Breast epithelium (tissue), 4 donors: ENCODE results near the gene C1orf53. TPM values are rescaled to one million over a fixed set of nuclear protein-coding genes. Genes with fewer than 3 reads are reported as not detected.

Experiments
- DNase-seq, 2 donors: peaks; one replicate each; pipeline ENCODE4 v3.0.0-alpha.2; 2019; ENCODE audit warnings: low spot score in 2 of 2
- H3K27ac ChIP-seq, 2 donors: fragments of 200-600 bp; sonication (generic) in 1 of 2; one replicate each; pipeline ENCODE4 v1.5.1; 2016 to 2019; ENCODE audit warnings: mild to moderate bottlenecking in 1 of 2
- H3K27me3 ChIP-seq, 2 donors: fragments of 200-600 bp; sonication (generic) in 1 of 2; one replicate each; pipeline versions ENCODE4 v1.5.1 to v1.6.0; 2017 to 2019; ENCODE audit warnings: control low read depth in 1 of 2, mild to moderate bottlenecking in 1 of 2
- H3K36me3 ChIP-seq: fragments of 200-600 bp; one replicate; pipeline ENCODE4 v1.5.1; 2019
- H3K4me1 ChIP-seq, 2 donors: fragments of 200-600 bp; sonication (generic); one replicate each; pipeline ENCODE4 v1.5.1; 2016 to 2019; ENCODE audit warnings: control low read depth in 1 of 2
- H3K4me3 ChIP-seq, 3 donors: fragments of 200-600 bp; sonication (generic); 1 replicate in 2 of 3; 2 replicates in 1 of 3; pipeline ENCODE4 v1.5.1; 2016 to 2019; ENCODE audit warnings: mild to moderate bottlenecking in 3 of 3, moderate library complexity in 2 of 3
- H3K9me3 ChIP-seq, 2 donors: fragments of 200-600 bp; sonication (generic) in 1 of 2; one replicate each; pipeline ENCODE4 v1.5.1; 2016 to 2019; ENCODE audit warnings: control low read depth in 1 of 2
- POLR2A ChIP-seq: fragments of 450-650 bp; IDR thresholded peaks from one replicate; pipeline ENCODE4 v1.6.1; 2016; ENCODE audit warnings: antibody characterized with exemption, mild to moderate bottlenecking, moderate library complexity
- POLR2AphosphoS5 ChIP-seq, 3 donors: sonication (generic); formaldehyde crosslinking; IDR thresholded peaks; one replicate each; pipeline ENCODE4 v1.6.1; 2017; ENCODE audit warnings: antibody characterized with exemption in 3 of 3
- intact Hi-C: fragments of 100-400 bp; cut with DNase I; formaldehyde crosslinking; loops from one replicate; pipeline ENCODE4 v1.15.1; 2023; ENCODE audit warnings: low total_unique reads
- total RNA-seq, 3 donors: library from RNA; depleted of rRNA; stranded (reverse); fragments of >200 nt; gene quantifications; one replicate each; pipeline ENCODE4 v1.1.0, GENCODE V29; 2016
- TF ChIP-seq, protein P1 (sequence below), 3 donors: fragments of 450-650 bp; IDR thresholded peaks; one replicate each; pipeline ENCODE4 v1.5.1; 2016 to 2017; ENCODE audit warnings: antibody characterized with exemption in 3 of 3, mild to moderate bottlenecking in 3 of 3, moderate library complexity in 3 of 3

The C1orf53 gene
- total RNA-seq, 3 donors from 2014 or later = 2.0 to 2.6 (median 2.6) TPM

DNA sequence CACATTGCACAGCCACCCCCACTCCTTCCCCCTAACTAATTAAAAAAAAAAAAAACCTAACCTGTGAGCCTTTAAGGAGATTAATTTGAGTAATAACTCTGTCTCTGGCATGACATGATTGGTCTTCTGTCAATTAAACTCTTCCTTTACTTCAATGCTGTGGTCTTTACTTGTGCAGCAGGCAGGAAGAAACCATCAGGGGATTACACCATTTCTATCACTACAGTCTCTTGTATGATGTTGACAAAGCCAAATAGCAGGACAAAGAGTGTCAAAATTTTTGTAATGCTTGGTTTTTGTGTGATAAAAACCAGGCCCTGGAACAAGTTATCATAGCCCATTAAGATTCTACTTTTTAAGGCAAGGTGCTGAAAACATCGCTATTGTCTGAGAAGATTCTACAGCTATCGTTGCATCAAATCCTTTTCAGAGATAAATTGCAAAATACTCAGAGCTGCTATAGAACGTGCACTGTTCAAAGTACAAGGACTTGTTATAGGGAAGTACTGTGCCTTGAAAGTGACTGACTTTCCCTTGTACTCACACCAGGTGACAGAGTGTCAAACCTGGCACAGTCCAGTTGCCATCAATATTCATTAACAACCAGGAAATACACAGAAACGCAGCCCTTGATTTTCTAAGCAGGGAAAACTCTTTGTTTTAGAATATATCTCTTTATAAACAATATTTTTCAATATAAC is 52.4 kb downstream of the C1orf53 start:
- Histone ChIP-seq H3K9me3 (no peaks in the 10 kb centered on the region), H3K36me3 (no peaks in the 10 kb centered on the region), H3K27ac (no peak overlapping the region), H3K4me1 (no peaks in the 10 kb centered on the region), H3K4me3 (no peak overlapping the region), H3K27me3 (no peaks in the 10 kb centered on the region)
- intact Hi-C loops = no loop called here
- no peak for DNase-seq
- TF ChIP-seq, protein P1, sequence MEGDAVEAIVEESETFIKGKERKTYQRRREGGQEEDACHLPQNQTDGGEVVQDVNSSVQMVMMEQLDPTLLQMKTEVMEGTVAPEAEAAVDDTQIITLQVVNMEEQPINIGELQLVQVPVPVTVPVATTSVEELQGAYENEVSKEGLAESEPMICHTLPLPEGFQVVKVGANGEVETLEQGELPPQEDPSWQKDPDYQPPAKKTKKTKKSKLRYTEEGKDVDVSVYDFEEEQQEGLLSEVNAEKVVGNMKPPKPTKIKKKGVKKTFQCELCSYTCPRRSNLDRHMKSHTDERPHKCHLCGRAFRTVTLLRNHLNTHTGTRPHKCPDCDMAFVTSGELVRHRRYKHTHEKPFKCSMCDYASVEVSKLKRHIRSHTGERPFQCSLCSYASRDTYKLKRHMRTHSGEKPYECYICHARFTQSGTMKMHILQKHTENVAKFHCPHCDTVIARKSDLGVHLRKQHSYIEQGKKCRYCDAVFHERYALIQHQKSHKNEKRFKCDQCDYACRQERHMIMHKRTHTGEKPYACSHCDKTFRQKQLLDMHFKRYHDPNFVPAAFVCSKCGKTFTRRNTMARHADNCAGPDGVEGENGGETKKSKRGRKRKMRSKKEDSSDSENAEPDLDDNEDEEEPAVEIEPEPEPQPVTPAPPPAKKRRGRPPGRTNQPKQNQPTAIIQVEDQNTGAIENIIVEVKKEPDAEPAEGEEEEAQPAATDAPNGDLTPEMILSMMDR (IDR thresholded peaks at IDR 0.05) = no peak
- no peak for TF ChIP-seq POLR2A

DNA sequence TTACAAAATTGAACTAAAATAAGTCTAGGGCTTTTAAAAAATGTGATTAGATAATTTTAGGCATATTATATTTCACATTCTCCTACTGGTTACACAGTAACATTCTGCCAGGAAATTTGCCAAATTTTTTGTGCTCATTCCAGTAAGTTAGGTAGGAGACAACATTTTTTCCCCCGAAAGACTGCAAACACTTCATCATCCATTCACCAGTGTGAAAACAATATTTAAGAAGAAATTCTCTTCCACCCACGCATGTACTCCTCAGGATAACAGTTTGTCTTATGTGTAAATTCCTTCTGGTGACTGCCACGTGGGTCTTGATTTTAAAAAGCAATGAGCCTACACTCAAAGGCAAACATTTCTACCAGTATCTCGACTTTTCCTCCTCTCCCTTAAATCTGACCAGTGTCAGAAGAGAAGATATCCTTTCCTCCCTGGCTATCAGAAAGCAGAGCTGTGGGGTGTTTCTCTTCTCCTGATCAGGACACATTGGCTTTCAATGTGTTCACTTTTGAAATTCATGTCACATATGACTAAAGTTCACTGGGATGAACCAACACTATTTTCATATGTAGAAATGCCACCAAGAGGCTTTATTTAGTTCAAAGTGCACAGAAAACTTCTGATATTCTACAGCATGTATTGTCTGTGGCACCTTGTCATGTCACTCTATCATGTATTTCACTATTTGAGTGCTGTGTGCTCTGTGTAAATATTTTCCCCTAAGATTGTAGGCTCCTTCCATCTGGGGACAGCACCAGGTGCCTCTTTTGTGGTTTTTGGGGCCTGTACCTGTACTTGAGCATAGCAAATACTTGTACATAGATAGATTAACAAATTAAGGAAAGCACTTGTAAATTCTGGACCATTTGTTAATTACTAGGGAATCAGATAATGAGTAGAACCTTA is 53.3 kb downstream of the C1orf53 start:
- DNase-seq = no peak
- H3K4me1 ChIP-seq = no peaks in the 10 kb centered on the region
- no peaks in the 10 kb centered on the region for H3K27me3 ChIP-seq
- peak overlapping the region in 1 of 2 donors; percentile 21 for H3K27ac ChIP-seq
- H3K4me3 ChIP-seq = no peak overlapping the region
- no peaks in the 10 kb centered on the region for H3K9me3 ChIP-seq
- H3K36me3 ChIP-seq = no peaks in the 10 kb centered on the region
- no peak for TF ChIP-seq POLR2AphosphoS5 (IDR thresholded peaks at IDR 0.05)
- intact Hi-C loops = no loop called here

Other genes starting within 250 kb of the C1orf53 start
- 10 to 100 TPM; 10.1 to 54.7 (median 29.8) TPM for gene DENND1B, start 127.2 kb upstream of the C1orf53 start, total RNA-seq
- gene LHX9, start 14.7 kb downstream of the C1orf53 start, total RNA-seq = not detected